ENCODE measurements around the gene DCAF5. TPM values are rescaled to one million over a fixed set of nuclear protein-coding genes. Genes with fewer than 3 reads are reported as not detected.
A peak's percentile ranks its signal among the peaks of the same experiment; 100 is the strongest.
"Not testable (repeated sequence)": the region's sequence is repeated elsewhere in the genome, so short reads cannot be mapped to it uniquely, and the experiment has no call there.

The DCAF5 gene
- polyA plus RNA-seq, 3 donors from 2014 or later, result 68.7 to 121 (median 71.6) TPM

DNA sequence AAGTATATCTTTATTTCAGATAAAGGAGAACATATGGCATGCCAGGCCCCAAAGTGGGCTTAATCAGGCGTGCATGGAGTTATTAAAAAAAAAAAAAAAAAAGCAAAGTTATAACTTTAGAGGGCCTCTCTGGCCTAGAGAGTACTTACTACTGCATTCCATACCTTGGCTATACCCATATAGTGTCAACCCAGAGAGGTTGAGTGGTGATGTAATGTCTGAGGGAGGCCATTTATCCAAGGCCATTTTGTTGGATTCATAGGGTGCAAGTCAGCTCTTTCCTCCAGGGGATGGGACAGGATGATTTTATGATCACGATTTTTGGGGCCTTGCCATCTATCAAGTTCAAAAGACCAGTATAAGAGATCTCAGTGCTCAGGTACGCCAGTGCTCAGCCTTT is 66.4 kb downstream of the DCAF5 start:
- no peak overlapping the region for H3K4me3 Mint-ChIP-seq
- peaks cover 7 to 44% of the 10 kb centered on the region in 2 donors for H3K4me1 Mint-ChIP-seq
- H3K27me3 Mint-ChIP-seq (ENCODE audit: low read depth in 3 of 3), result peaks cover 0 to 3% (median 0%) of the 10 kb centered on the region in 3 donors
- H3K36me3 Mint-ChIP-seq, result peaks cover 5 to 18% (median 12%) of the 10 kb centered on the region in 3 donors
- no peaks in the 10 kb centered on the region for H3K9me3 Mint-ChIP-seq
- DNase-seq, result no peak
- H3K27ac Mint-ChIP-seq, result peak overlapping the region in 4 of 6 donors; percentile 12 to 41 (median 34)

DNA sequence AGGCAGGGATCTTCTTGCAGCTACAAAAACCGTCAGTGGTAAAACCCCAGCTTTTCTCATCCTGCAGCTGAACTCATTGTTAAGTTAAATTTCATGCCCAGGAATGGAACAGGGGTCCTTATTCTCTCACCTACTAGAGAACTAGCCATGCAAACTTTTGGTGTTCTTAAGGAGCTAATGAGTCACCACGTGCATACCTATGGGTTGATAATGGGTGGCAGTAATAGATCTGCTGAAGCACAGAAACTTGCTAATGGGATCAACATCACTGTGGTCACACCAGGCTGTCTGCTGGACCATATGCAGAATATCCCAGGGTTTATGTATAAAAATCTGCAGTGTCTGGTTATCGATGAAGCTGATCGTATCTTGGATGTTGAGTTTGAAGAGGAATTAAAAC is 68.9 kb downstream of the DCAF5 start:
- Mint-ChIP-seq H3K36me3 (peaks cover 5 to 20% (median 12%) of the 10 kb centered on the region in 3 donors), H3K27ac (peak overlapping the region in 3 of 6 donors; percentile 11 to 64 (median 29)), H3K4me1 (peaks cover 19 to 47% of the 10 kb centered on the region in 2 donors), H3K27me3 (ENCODE audit: low read depth in 3 of 3) (peaks cover 0 to 3% (median 0%) of the 10 kb centered on the region in 3 donors), H3K9me3 (no peaks in the 10 kb centered on the region), H3K4me3 (no peak overlapping the region)
- DNase-seq, result no peak

DNA sequence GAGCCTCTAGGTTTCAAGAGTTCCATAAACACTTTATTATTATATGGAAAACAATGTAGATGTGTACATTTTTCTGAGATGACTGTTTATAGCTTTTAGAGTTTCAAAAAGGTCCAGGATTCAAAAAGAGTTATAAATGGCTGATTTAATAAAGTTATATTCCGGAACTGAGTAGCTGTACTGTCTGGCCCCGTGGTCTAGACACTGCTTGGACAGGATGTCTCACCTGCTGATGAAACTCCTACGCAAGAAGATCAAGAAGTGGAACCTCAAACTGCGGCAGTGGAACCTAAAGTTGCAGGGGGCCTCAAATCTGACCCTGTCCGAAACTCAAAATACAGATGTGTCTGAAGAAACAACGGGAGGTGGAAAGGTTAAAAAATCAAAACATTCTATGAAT is 69.7 kb downstream of the DCAF5 start:
- peaks cover 0 to 3% (median 0%) of the 10 kb centered on the region in 3 donors for H3K27me3 Mint-ChIP-seq (ENCODE audit: low read depth in 3 of 3)
- peak overlapping the region in 1 of 5 donors; percentile 21 for H3K4me3 Mint-ChIP-seq
- peaks cover 5 to 20% (median 12%) of the 10 kb centered on the region in 3 donors for H3K36me3 Mint-ChIP-seq
- peaks cover 24 to 53% of the 10 kb centered on the region in 2 donors for H3K4me1 Mint-ChIP-seq
- peak overlapping the region in 5 of 6 donors; percentile 5 to 64 (median 29) for H3K27ac Mint-ChIP-seq
- no peaks in the 10 kb centered on the region for H3K9me3 Mint-ChIP-seq
- DNase-seq, result no peak

- Mint-ChIP-seq H3K4me3 (no peak overlapping the region), H3K4me1 (peaks cover 28 to 54% of the 10 kb centered on the region in 2 donors), H3K27me3 (ENCODE audit: low read depth in 3 of 3) (peaks cover 0 to 3% (median 0%) of the 10 kb centered on the region in 3 donors), H3K36me3 (peaks cover 8 to 22% (median 19%) of the 10 kb centered on the region in 3 donors), H3K27ac (peak overlapping the region in 3 of 6 donors; percentile 2 to 29 (median 21)), H3K9me3 (no peaks in the 10 kb centered on the region)
- DNase-seq, result no peak
Observed at GRCh38 chr14:69081271-69081670, 71.6 kb downstream of the DCAF5 start.

GRCh38 chr14:69079747-69080146 is 73.2 kb downstream of the DCAF5 start:
- Mint-ChIP-seq H3K4me1 (peaks cover 34 to 62% of the 10 kb centered on the region in 2 donors), H3K27me3 (ENCODE audit: low read depth in 3 of 3) (peaks cover 0 to 3% (median 0%) of the 10 kb centered on the region in 3 donors), H3K27ac (peak overlapping the region; percentile 6 to 69 (median 46)), H3K9me3 (no peaks in the 10 kb centered on the region), H3K4me3 (peak overlapping the region in 1 of 5 donors; percentile 12), H3K36me3 (peaks cover 8 to 23% (median 23%) of the 10 kb centered on the region in 3 donors)
- no peak for DNase-seq

- no peaks in the 10 kb centered on the region for H3K9me3 Mint-ChIP-seq
- peaks cover 8 to 28% (median 27%) of the 10 kb centered on the region in 3 donors for H3K36me3 Mint-ChIP-seq
- H3K27ac Mint-ChIP-seq, result peak overlapping the region in 4 of 6 donors; percentile 35 to 55 (median 44)
- peaks cover 34 to 65% of the 10 kb centered on the region in 2 donors for H3K4me1 Mint-ChIP-seq
- DNase-seq, result no peak
- no peak overlapping the region for H3K4me3 Mint-ChIP-seq
- H3K27me3 Mint-ChIP-seq (ENCODE audit: low read depth in 3 of 3), result peaks cover 0 to 3% (median 0%) of the 10 kb centered on the region in 3 donors
Observed at GRCh38 chr14:69079188-69079742, 73.7 kb downstream of the DCAF5 start.

- DNase-seq, result no peak
- H3K9me3 Mint-ChIP-seq, result no peaks in the 10 kb centered on the region
- H3K27me3 Mint-ChIP-seq (ENCODE audit: low read depth in 3 of 3), result peaks cover 0 to 3% (median 0%) of the 10 kb centered on the region in 3 donors
- peaks cover 5 to 31% (median 29%) of the 10 kb centered on the region in 3 donors for H3K36me3 Mint-ChIP-seq
- peak overlapping the region in 2 of 6 donors; percentile 7 to 85 for H3K27ac Mint-ChIP-seq
- peaks cover 29 to 65% of the 10 kb centered on the region in 2 donors for H3K4me1 Mint-ChIP-seq
- no peak overlapping the region for H3K4me3 Mint-ChIP-seq
Observed at GRCh38 chr14:69077841-69078240, 75.1 kb downstream of the DCAF5 start.

GRCh38 chr14:69077185-69077584 is 75.7 kb downstream of the DCAF5 start:
- Mint-ChIP-seq H3K27ac (peak overlapping the region in 1 of 6 donors; percentile 29), H3K36me3 (peaks cover 11 to 35% (median 35%) of the 10 kb centered on the region in 3 donors), H3K4me1 (peaks cover 28 to 64% of the 10 kb centered on the region in 2 donors)
- H3K4me3 Mint-ChIP-seq; H3K27me3 Mint-ChIP-seq (ENCODE audit: low read depth in 3 of 3); H3K9me3 Mint-ChIP-seq; DNase-seq: not testable (repeated sequence)

DNA sequence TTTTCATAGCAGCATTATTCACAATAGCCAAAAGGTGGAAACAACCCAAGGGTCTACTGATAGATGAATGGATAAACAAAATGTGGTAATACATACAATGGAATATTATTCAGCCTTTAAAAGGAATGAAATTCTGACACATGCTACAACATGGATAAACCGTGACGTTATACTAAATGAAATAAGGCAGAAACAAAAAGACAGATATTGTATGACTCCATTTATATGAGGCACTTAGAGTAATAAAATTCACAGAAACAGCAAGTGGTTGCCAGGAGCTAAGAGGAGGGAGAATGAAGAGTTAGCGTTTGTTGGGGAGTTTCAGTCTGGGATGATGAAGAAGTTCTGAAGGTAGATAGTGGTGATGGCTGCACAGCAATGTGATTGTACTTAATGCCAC is 76.6 kb downstream of the DCAF5 start:
- Mint-ChIP-seq H3K4me1 (peaks cover 26 to 64% of the 10 kb centered on the region in 2 donors), H3K27me3 (ENCODE audit: low read depth in 3 of 3) (peaks cover 0 to 1% (median 0%) of the 10 kb centered on the region in 3 donors), H3K27ac (no peak overlapping the region), H3K4me3 (no peak overlapping the region), H3K36me3 (peaks cover 11 to 37% (median 35%) of the 10 kb centered on the region in 3 donors), H3K9me3 (no peaks in the 10 kb centered on the region)
- DNase-seq, result no peak

GRCh38 chr14:69073915-69074314 is 79.0 kb downstream of the DCAF5 start:
- H3K36me3 Mint-ChIP-seq, result peaks cover 11 to 39% (median 27%) of the 10 kb centered on the region in 3 donors
- no peak overlapping the region for H3K4me3 Mint-ChIP-seq
- peaks cover 0 to 1% (median 0%) of the 10 kb centered on the region in 3 donors for H3K27me3 Mint-ChIP-seq (ENCODE audit: low read depth in 3 of 3)
- no peak for DNase-seq
- no peak overlapping the region for H3K27ac Mint-ChIP-seq
- no peaks in the 10 kb centered on the region for H3K9me3 Mint-ChIP-seq
- H3K4me1 Mint-ChIP-seq, result peaks cover 15 to 49% of the 10 kb centered on the region in 2 donors

DNA sequence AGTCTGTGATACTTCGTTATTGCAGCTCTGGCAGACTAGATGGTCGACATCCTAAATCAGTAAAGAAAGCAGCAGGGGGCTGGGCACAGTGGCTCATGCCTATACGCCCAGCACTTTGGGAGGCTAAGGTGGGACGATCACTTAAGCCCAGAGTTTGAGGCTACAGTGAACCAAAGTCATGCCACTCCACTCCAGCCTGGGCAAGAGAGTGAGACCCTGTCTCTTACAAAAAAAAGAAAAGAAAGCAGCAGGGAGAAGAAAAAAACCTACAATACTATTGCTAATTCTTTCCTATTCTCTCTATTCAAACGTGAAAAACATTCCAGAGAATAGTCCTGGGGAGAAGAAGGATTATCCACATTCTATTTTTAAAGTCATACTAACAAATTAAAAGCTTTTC is 79.5 kb downstream of the DCAF5 start:
- no peak for DNase-seq
- Mint-ChIP-seq H3K4me1 (peaks cover 13 to 44% of the 10 kb centered on the region in 2 donors), H3K27me3 (ENCODE audit: low read depth in 3 of 3) (peaks cover 0 to 1% (median 0%) of the 10 kb centered on the region in 3 donors), H3K36me3 (peaks cover 11 to 39% (median 27%) of the 10 kb centered on the region in 3 donors), H3K27ac (peak overlapping the region in 1 of 6 donors; percentile 31), H3K4me3 (no peak overlapping the region), H3K9me3 (no peaks in the 10 kb centered on the region)

DNA sequence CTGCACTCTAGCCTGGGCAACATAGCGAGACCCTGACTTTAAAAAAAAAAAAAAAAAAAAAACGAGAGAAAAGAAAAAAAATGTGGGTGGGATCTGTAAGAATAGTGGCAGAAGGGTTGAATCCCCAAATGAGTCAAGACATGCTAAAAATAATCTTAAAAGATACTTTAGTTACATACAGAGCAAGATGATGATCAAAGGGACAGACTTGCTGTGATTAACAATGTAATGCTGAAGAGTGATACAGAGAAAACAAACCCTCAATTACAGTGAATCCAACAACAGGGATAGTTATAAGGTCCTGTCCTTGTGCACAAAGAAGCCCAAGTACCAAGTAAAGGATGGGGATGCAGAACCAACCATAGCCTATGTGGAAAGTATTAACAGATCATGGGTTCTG is 80.3 kb downstream of the DCAF5 start:
- Mint-ChIP-seq H3K27me3 (ENCODE audit: low read depth in 3 of 3) (peaks cover 0 to 1% (median 0%) of the 10 kb centered on the region in 3 donors), H3K36me3 (peaks cover 11 to 39% (median 27%) of the 10 kb centered on the region in 3 donors), H3K9me3 (no peaks in the 10 kb centered on the region), H3K27ac (no peak overlapping the region), H3K4me3 (no peak overlapping the region), H3K4me1 (peaks cover 9 to 36% of the 10 kb centered on the region in 2 donors)
- DNase-seq, result no peak

- H3K27ac Mint-ChIP-seq, result peak overlapping the region in 1 of 6 donors; percentile 30
- no peaks in the 10 kb centered on the region for H3K9me3 Mint-ChIP-seq
- H3K4me1 Mint-ChIP-seq, result peaks cover 0 to 19% of the 10 kb centered on the region in 2 donors
- peaks cover 8 to 26% (median 21%) of the 10 kb centered on the region in 3 donors for H3K36me3 Mint-ChIP-seq
- peaks cover 0 to 2% (median 0%) of the 10 kb centered on the region in 3 donors for H3K27me3 Mint-ChIP-seq (ENCODE audit: low read depth in 3 of 3)
- H3K4me3 Mint-ChIP-seq, result no peak overlapping the region
- no peak for DNase-seq
Observed at GRCh38 chr14:69068744-69069421, 84.0 kb downstream of the DCAF5 start.

Measured in immature natural killer cell (primary cell).